MCF 10A (cell line): ENCODE data around the gene TMEM144. TPM values are rescaled to one million over a fixed set of nuclear protein-coding genes. Genes with fewer than 3 reads are reported as not detected.
"Not testable (repeated sequence)": the region's sequence is repeated elsewhere in the genome, so short reads cannot be mapped to it uniquely, and the experiment has no call there.

ENCODE experiments used
- BruUV-seq: library from RNA; stranded (reverse); fragments of 400-500 nt; replicated peaks from 2 replicates; lab custom pipeline; 2021; lab: Mats Ljungman, UMichigan
- CTCF ChIA-PET: fragments of 300-600 bp; sonication (Branson Sonifier 250); formaldehyde crosslinking; extraction: SDS; loops from one replicate; lab custom pipeline; 2021; ENCODE audit warnings: antibody characterized with exemption, inconsistent platforms; lab: Yijun Ruan, JAX
- POLR2A ChIA-PET: fragments of 300-600, 350-650 bp; sonication (Branson Sonifier 250); formaldehyde crosslinking; extraction: SDS; loops from one replicate; lab custom pipeline; 2020; ENCODE audit warnings: antibody characterized with exemption, inconsistent platforms; lab: Yijun Ruan, JAX
- DNase-seq: peaks from one replicate; pipeline ENCODE4 v3.0.0-alpha.2; 2018; ENCODE audit not compliant: unreplicated experiment
- H3K27ac Mint-ChIP-seq: one replicate; pipeline ENCODE4 v1.8.0; 2022; ENCODE audit warnings: mild to moderate bottlenecking, low read depth, mixed read lengths; ENCODE audit not compliant: unreplicated experiment
- H3K27me3 Mint-ChIP-seq: one replicate; pipeline ENCODE4 v1.8.0; 2022; ENCODE audit warnings: mixed read lengths; ENCODE audit not compliant: insufficient read depth, unreplicated experiment
- H3K36me3 Mint-ChIP-seq: one replicate; pipeline ENCODE4 v1.8.0; 2022; ENCODE audit warnings: mild to moderate bottlenecking, moderate library complexity, mixed read lengths; ENCODE audit not compliant: insufficient read depth, unreplicated experiment
- H3K4me1 Mint-ChIP-seq: one replicate; pipeline ENCODE4 v1.8.0; 2022; ENCODE audit warnings: mixed read lengths; ENCODE audit not compliant: insufficient read depth, unreplicated experiment
- H3K4me3 Mint-ChIP-seq: one replicate; pipeline ENCODE4 v1.8.0; 2022; ENCODE audit warnings: mild to moderate bottlenecking, moderate library complexity, mixed read lengths; ENCODE audit not compliant: unreplicated experiment
- H3K9me3 Mint-ChIP-seq: one replicate; pipeline ENCODE4 v1.8.0; 2022; ENCODE audit warnings: mixed read lengths; ENCODE audit not compliant: unreplicated experiment
- CTCF ChIP-seq: fragments of 200-600 bp; IDR thresholded peaks from one replicate; pipeline ENCODE4 v1.8.0; 2022; ENCODE audit warnings: antibody characterized with exemption, mild to moderate bottlenecking; ENCODE audit not compliant: unreplicated experiment
- intact Hi-C: fragments of 100-400 bp; cut with micrococcal nuclease; formaldehyde crosslinking; loops from 2 replicates; pipeline ENCODE4 v1.14.1; 2022
- total RNA-seq: library from RNA; stranded (reverse); gene quantifications from 2 replicates; pipeline ENCODE4 v1.2.3, GENCODE V29; 2022

TMEM144 gene
- total RNA-seq, 1 experiment from 2014 or later, result 6.4 TPM

- CTCF ChIA-PET, result interaction anchor here (1.3 to 1.9 kb wide), 2 partner anchors 24 to 26 kb away, joined by 3 to 4 read pairs; no protein-coding TSS in a partner anchor
- H3K36me3 Mint-ChIP-seq, result peaks cover 7% of the 10 kb centered on the region
- no peaks in the 10 kb centered on the region for H3K9me3 Mint-ChIP-seq
- POLR2A ChIA-PET, result no interaction called here
- no peaks in the 10 kb centered on the region for H3K27me3 Mint-ChIP-seq
- no TSS peak for BruUV-seq
- DNase-seq, result no peak
- H3K27ac Mint-ChIP-seq, result no peak overlapping the region
- TF ChIP-seq CTCF, result no peak
- H3K4me3 Mint-ChIP-seq, result no peak overlapping the region
- intact Hi-C loops, result no loop called here
- H3K4me1 Mint-ChIP-seq, result no peaks in the 10 kb centered on the region
These were observed 9.3 kb downstream of the TMEM144 start for GRCh38 chr4:158219623-158220022.

- H3K27ac Mint-ChIP-seq, H3K4me1 Mint-ChIP-seq, DNase-seq, intact Hi-C loops, H3K36me3 Mint-ChIP-seq, POLR2A ChIA-PET, BruUV-seq, H3K27me3 Mint-ChIP-seq, H3K9me3 Mint-ChIP-seq, H3K4me3 Mint-ChIP-seq: not testable (repeated sequence)
- CTCF ChIA-PET, result interaction anchor here (0.6 kb wide), 1 partner anchor 1179 kb away, joined by 3 read pairs; no protein-coding TSS in a partner anchor
These were observed 14.0 kb downstream of the TMEM144 start for GRCh38 chr4:158224318-158224717.

GRCh38 chr4:158224999-158225398 lies 14.7 kb downstream of the TMEM144 start:
- CTCF ChIA-PET, result interaction anchor here (0.6 to 1.4 kb wide), 2 partner anchors 30 to 1179 kb away, joined by 3 to 4 read pairs; no protein-coding TSS in a partner anchor

GRCh38 chr4:158227880-158228279 lies 17.6 kb downstream of the TMEM144 start:
- H3K4me3 Mint-ChIP-seq, H3K4me1 Mint-ChIP-seq, POLR2A ChIA-PET, BruUV-seq, DNase-seq, H3K36me3 Mint-ChIP-seq, CTCF ChIA-PET, intact Hi-C loops, H3K9me3 Mint-ChIP-seq, H3K27me3 Mint-ChIP-seq, H3K27ac Mint-ChIP-seq: not testable (repeated sequence)

More at GRCh38 chr4:158224999-158225398, 14.7 kb downstream of the TMEM144 start:
- DNase-seq, intact Hi-C loops, H3K27ac Mint-ChIP-seq, BruUV-seq, H3K4me3 Mint-ChIP-seq, H3K4me1 Mint-ChIP-seq, H3K9me3 Mint-ChIP-seq, POLR2A ChIA-PET, H3K27me3 Mint-ChIP-seq, H3K36me3 Mint-ChIP-seq: not testable (repeated sequence)

- POLR2A ChIA-PET, H3K4me3 Mint-ChIP-seq, DNase-seq, H3K27ac Mint-ChIP-seq, H3K4me1 Mint-ChIP-seq, H3K27me3 Mint-ChIP-seq, CTCF ChIA-PET, H3K36me3 Mint-ChIP-seq, intact Hi-C loops, BruUV-seq, H3K9me3 Mint-ChIP-seq: not testable (repeated sequence)
These were observed 18.1 kb downstream of the TMEM144 start for GRCh38 chr4:158228399-158228798.

- H3K4me1 Mint-ChIP-seq, result no peaks in the 10 kb centered on the region
- peaks cover under 1% of the 10 kb centered on the region for H3K36me3 Mint-ChIP-seq
- H3K9me3 Mint-ChIP-seq, result no peaks in the 10 kb centered on the region
- H3K27ac Mint-ChIP-seq, result no peak overlapping the region
- no TSS peak for BruUV-seq
- no peak for DNase-seq
- intact Hi-C loops, result no loop called here
- H3K4me3 Mint-ChIP-seq, result no peak overlapping the region
- TF ChIP-seq CTCF, result no peak
- CTCF ChIA-PET, result no interaction called here
- POLR2A ChIA-PET, result no interaction called here
- H3K27me3 Mint-ChIP-seq, result no peaks in the 10 kb centered on the region
These were observed 19.5 kb downstream of the TMEM144 start for GRCh38 chr4:158229768-158230167.
